ENCODE measurements around the gene DRD2. TPM values are rescaled to one million over a fixed set of nuclear protein-coding genes. Genes with fewer than 3 reads are reported as not detected.

DRD2 gene
- total RNA-seq, 2 experiments from 2014 or later = not detected

DNA sequence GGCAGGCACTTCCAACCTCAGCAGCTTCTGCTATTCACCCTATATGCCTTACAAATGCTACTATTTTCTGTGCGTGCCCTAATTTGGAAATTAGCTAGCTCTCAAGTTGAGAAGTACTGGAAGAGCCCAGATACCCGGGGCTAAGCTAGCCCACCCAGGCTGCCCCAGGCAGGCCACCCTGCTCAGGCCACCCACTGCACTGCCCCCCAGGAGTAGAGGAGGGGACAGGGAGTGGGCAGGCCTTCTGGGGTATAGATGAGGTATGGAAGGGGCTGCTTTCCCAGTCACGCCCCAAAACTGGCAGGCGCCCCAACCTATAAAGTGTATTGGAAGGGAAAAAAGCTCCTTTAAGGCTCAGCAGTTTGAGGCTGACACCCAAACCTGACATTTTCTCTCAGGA lies 43.5 kb downstream of the DRD2 start:
- no peaks in the 10 kb centered on the region for H3K4me1 ChIP-seq (ENCODE audit: insufficient read depth, low read length)
- H3K27ac Mint-ChIP-seq = no peak overlapping the region
- H3K27ac ChIP-seq (ENCODE audit: low read depth in 1 of 2, low read length in 2 of 2) = no peak overlapping the region
- H3K36me3 Mint-ChIP-seq (ENCODE audit: low read depth) = no peaks in the 10 kb centered on the region
- intact Hi-C loops (cut with DNase I, micrococcal nuclease) = no loop called here
- POLR2A ChIA-PET = no interaction called here
- H3K36me3 ChIP-seq (ENCODE audit: insufficient read depth, low read length) = no peaks in the 10 kb centered on the region
- TF ChIP-seq, protein P1, sequence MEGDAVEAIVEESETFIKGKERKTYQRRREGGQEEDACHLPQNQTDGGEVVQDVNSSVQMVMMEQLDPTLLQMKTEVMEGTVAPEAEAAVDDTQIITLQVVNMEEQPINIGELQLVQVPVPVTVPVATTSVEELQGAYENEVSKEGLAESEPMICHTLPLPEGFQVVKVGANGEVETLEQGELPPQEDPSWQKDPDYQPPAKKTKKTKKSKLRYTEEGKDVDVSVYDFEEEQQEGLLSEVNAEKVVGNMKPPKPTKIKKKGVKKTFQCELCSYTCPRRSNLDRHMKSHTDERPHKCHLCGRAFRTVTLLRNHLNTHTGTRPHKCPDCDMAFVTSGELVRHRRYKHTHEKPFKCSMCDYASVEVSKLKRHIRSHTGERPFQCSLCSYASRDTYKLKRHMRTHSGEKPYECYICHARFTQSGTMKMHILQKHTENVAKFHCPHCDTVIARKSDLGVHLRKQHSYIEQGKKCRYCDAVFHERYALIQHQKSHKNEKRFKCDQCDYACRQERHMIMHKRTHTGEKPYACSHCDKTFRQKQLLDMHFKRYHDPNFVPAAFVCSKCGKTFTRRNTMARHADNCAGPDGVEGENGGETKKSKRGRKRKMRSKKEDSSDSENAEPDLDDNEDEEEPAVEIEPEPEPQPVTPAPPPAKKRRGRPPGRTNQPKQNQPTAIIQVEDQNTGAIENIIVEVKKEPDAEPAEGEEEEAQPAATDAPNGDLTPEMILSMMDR (IDR thresholded peaks at IDR 0.05) = no peak
- CTCF ChIA-PET = no interaction called here
- ATAC-seq (ENCODE audit: poor library complexity) (no peak), DNase-seq (no peak)
- no peaks in the 10 kb centered on the region for H3K4me1 Mint-ChIP-seq (ENCODE audit: low read depth)
- H3K4me3 Mint-ChIP-seq = no peak overlapping the region
- no peaks in the 10 kb centered on the region for H3K9me3 Mint-ChIP-seq
- H3K4me3 ChIP-seq (ENCODE audit: low read length) = no peak overlapping the region
- H3K27me3 Mint-ChIP-seq = peaks cover 6% of the 10 kb centered on the region
- no peaks in the 10 kb centered on the region for H3K9me3 ChIP-seq (ENCODE audit: control insufficient read depth in 1 of 2, insufficient read depth in 1 of 2, low read length in 2 of 2)
- no peaks in the 10 kb centered on the region for H3K27me3 ChIP-seq (ENCODE audit: control insufficient read depth in 1 of 2, insufficient read depth in 2 of 2, low read length in 2 of 2)

DNA sequence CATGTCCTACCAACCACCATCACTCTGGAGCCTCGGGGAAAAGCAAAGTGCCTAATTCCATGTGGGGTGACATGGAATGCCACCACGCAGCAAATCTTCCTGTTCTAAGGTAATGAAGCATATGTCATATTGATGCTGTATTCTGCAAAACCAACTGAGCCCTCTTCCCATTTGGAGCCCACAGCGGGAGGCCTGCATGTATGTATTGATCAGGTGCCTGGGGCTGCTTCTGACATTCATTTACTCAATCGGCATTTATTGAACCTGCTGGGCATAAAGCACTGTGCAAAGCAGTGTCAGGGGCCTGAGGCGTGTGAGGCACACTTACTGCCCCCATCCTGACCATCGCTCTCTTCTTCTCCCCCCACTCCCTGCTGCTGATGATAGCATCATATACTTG lies 48.5 kb downstream of the DRD2 start:
- Mint-ChIP-seq H3K27ac (no peak overlapping the region), H3K9me3 (no peaks in the 10 kb centered on the region), H3K27me3 (no peaks in the 10 kb centered on the region), H3K4me1 (ENCODE audit: low read depth) (no peaks in the 10 kb centered on the region), H3K4me3 (no peak overlapping the region), H3K36me3 (ENCODE audit: low read depth) (no peaks in the 10 kb centered on the region)
- Histone ChIP-seq H3K4me1 (ENCODE audit: insufficient read depth, low read length) (no peaks in the 10 kb centered on the region), H3K9me3 (ENCODE audit: control insufficient read depth in 1 of 2, insufficient read depth in 1 of 2, low read length in 2 of 2) (no peaks in the 10 kb centered on the region), H3K4me3 (ENCODE audit: low read length) (no peak overlapping the region), H3K27ac (ENCODE audit: low read depth in 1 of 2, low read length in 2 of 2) (no peak overlapping the region), H3K36me3 (ENCODE audit: insufficient read depth, low read length) (no peaks in the 10 kb centered on the region), H3K27me3 (ENCODE audit: control insufficient read depth in 1 of 2, insufficient read depth in 2 of 2, low read length in 2 of 2) (no peaks in the 10 kb centered on the region)
- intact Hi-C loops (cut with DNase I, micrococcal nuclease) = no loop called here
- TF ChIP-seq, protein P1 (IDR thresholded peaks at IDR 0.05) = no peak
- ATAC-seq (ENCODE audit: poor library complexity) (no peak), DNase-seq (no peak)
- CTCF ChIA-PET = no interaction called here
- POLR2A ChIA-PET = no interaction called here

DNA sequence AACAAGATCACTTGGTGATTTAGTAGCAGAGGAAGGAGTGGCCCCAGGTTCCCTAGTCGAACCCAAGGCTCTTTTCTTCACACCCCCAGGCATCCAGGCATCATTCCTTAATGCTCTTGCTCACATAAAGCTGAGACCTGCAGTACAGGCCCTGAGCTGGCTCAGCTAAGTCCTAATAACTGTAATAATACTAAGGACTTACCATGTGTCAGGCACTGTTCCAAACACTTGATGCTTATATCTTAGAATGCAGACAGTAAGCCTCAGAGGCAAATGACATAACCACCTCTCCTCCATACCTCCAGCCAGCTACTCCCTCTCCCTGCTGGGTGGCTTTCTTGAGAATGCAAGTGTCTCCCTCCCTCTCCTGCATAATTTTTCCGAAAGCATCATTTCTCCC lies 54.4 kb downstream of the DRD2 start:
- no peaks in the 10 kb centered on the region for H3K27me3 ChIP-seq (ENCODE audit: control insufficient read depth in 1 of 2, insufficient read depth in 2 of 2, low read length in 2 of 2)
- Mint-ChIP-seq H3K4me1 (ENCODE audit: low read depth) (no peaks in the 10 kb centered on the region), H3K4me3 (no peak overlapping the region), H3K27me3 (peaks cover under 1% of the 10 kb centered on the region), H3K9me3 (no peaks in the 10 kb centered on the region), H3K27ac (no peak overlapping the region), H3K36me3 (ENCODE audit: low read depth) (no peaks in the 10 kb centered on the region)
- CTCF ChIA-PET = no interaction called here
- TF ChIP-seq, protein P1 (IDR thresholded peaks at IDR 0.05) = no peak
- no peak for DNase-seq
- no peak overlapping the region for H3K27ac ChIP-seq (ENCODE audit: low read depth in 1 of 2, low read length in 2 of 2)
- H3K4me1 ChIP-seq (ENCODE audit: insufficient read depth, low read length) = no peaks in the 10 kb centered on the region
- intact Hi-C loops (cut with DNase I, micrococcal nuclease) = no loop called here
- no peak overlapping the region for H3K4me3 ChIP-seq (ENCODE audit: low read length)
- H3K36me3 ChIP-seq (ENCODE audit: insufficient read depth, low read length) = no peaks in the 10 kb centered on the region
- H3K9me3 ChIP-seq (ENCODE audit: control insufficient read depth in 1 of 2, insufficient read depth in 1 of 2, low read length in 2 of 2) = no peaks in the 10 kb centered on the region
- POLR2A ChIA-PET = no interaction called here
- no peak for ATAC-seq (ENCODE audit: poor library complexity)

All from CD4-positive, alpha-beta T cell (primary cell).